KMS-11 (cell line): Measurements from ENCODE around the gene NSD1.

Experiments used
- H2AFZ ChIP-seq: fragments of 200-600 bp; sonication (generic); 2 replicates; pipeline ENCODE4 v1.6.1; 2016; ENCODE audit warnings: antibody characterized with exemption, mixed run types, low read depth
- H3K27ac ChIP-seq: fragments of 200-600 bp; sonication (generic); 2 replicates; pipeline ENCODE4 v1.6.1; 2016; ENCODE audit warnings: mild to moderate bottlenecking, mixed run types
- H3K27me3 ChIP-seq: fragments of 200-600 bp; sonication (generic); 2 replicates; pipeline ENCODE4 v1.6.1; 2017; ENCODE audit warnings: mild to moderate bottlenecking, low read depth, mixed run types, moderate library complexity; ENCODE audit not compliant: insufficient read depth
- H3K36me3 ChIP-seq: fragments of 200-600 bp; sonication (generic); 2 replicates; pipeline ENCODE4 v1.6.1; 2017; ENCODE audit warnings: mild to moderate bottlenecking, mixed run types; ENCODE audit not compliant: insufficient read depth
- H3K4me1 ChIP-seq: fragments of 200-600 bp; sonication (generic); 2 replicates; pipeline ENCODE4 v1.6.1; 2016; ENCODE audit warnings: mild to moderate bottlenecking, low read depth, mixed run types; ENCODE audit not compliant: poor library complexity, severe bottlenecking
- H3K4me2 ChIP-seq: fragments of 200-600 bp; sonication (generic); 2 replicates; pipeline ENCODE4 v1.7.0; 2016; ENCODE audit warnings: mild to moderate bottlenecking, mixed run types
- H3K4me3 ChIP-seq: fragments of 200-600 bp; sonication (generic); IDR thresholded peaks from 2 replicates; pipeline ENCODE4 v1.6.1; 2017; ENCODE audit warnings: low read depth, low read length, mixed read lengths; ENCODE audit not compliant: insufficient read depth
- H3K79me2 ChIP-seq: fragments of 200-600 bp; sonication (generic); 2 replicates; pipeline ENCODE4 v1.6.1; 2016; ENCODE audit warnings: low read depth, mixed run types; ENCODE audit not compliant: insufficient read depth
- H3K9ac ChIP-seq: fragments of 200-600 bp; sonication (generic); 2 replicates; pipeline ENCODE4 v1.6.1; 2016; ENCODE audit warnings: mild to moderate bottlenecking, mixed run types
- H4K20me1 ChIP-seq: fragments of 200-600 bp; sonication (generic); 2 replicates; pipeline ENCODE4 v1.6.1; 2016; ENCODE audit warnings: mild to moderate bottlenecking, mixed run types; ENCODE audit not compliant: insufficient read depth
- CTCF ChIP-seq: fragments of 200-600 bp; sonication (generic); conservative IDR thresholded peaks from 2 replicates; pipeline ENCODE4 v1.6.1; 2017; ENCODE audit warnings: low read depth, mild to moderate bottlenecking, antibody characterized with exemption, low read length, moderate library complexity, mixed read lengths

The NSD1 gene

GRCh38 chr5:177131352-177132135 is 2.0 kb upstream of the NSD1 start:
- no peak for TF ChIP-seq CTCF
- H3K4me1 ChIP-seq: peaks cover 17% of the 10 kb centered on the region
- H3K9ac ChIP-seq: no peak overlapping the region

GRCh38 chr5:177132136-177133095 is 1.2 kb upstream of the NSD1 start:
- Histone ChIP-seq H3K4me3 (no peak overlapping the region), H3K4me2 (no peak overlapping the region), H3K9ac (no peak overlapping the region), H3K79me2 (peaks cover 10% of the 10 kb centered on the region; the same call in 1 of the 2 replicates), H3K27me3 (no peaks in the 10 kb centered on the region), H4K20me1 (no peaks in the 10 kb centered on the region), H2AFZ (peak overlapping the region; percentile 14; the same call in 1 of the 2 replicates), H3K4me1 (peaks cover 25% of the 10 kb centered on the region), H3K36me3 (no peaks in the 10 kb centered on the region), H3K27ac (no peak overlapping the region)
- no peak for TF ChIP-seq CTCF

More at GRCh38 chr5:177131352-177132135, 2.0 kb upstream of the NSD1 start:
- H2AFZ ChIP-seq: no peak overlapping the region
- H3K4me2 ChIP-seq: no peak overlapping the region
- no peaks in the 10 kb centered on the region for H3K36me3 ChIP-seq
- H3K4me3 ChIP-seq: no peak overlapping the region
- no peaks in the 10 kb centered on the region for H3K27me3 ChIP-seq
- no peaks in the 10 kb centered on the region for H4K20me1 ChIP-seq
- H3K79me2 ChIP-seq: peaks cover 1% of the 10 kb centered on the region; the same call in 1 of the 2 replicates
- H3K27ac ChIP-seq: no peak overlapping the region

GRCh38 chr5:177133853-177134696 is 502 bp downstream of the NSD1 start:
- peak overlapping the region; percentile 91 for H3K4me2 ChIP-seq
- no peaks in the 10 kb centered on the region for H3K27me3 ChIP-seq
- peak overlapping the region; percentile 92 for H3K9ac ChIP-seq
- peak overlapping the region; percentile 48 for H3K27ac ChIP-seq
- TF ChIP-seq CTCF: no peak
- H3K4me3 ChIP-seq: no peak overlapping the region
- H2AFZ ChIP-seq: peak overlapping the region; percentile 67
- peaks cover 19% of the 10 kb centered on the region; the same call in 1 of the 2 replicates for H3K79me2 ChIP-seq
- H3K4me1 ChIP-seq: peaks cover 26% of the 10 kb centered on the region
- H3K36me3 ChIP-seq: no peaks in the 10 kb centered on the region
- no peaks in the 10 kb centered on the region for H4K20me1 ChIP-seq

DNA sequence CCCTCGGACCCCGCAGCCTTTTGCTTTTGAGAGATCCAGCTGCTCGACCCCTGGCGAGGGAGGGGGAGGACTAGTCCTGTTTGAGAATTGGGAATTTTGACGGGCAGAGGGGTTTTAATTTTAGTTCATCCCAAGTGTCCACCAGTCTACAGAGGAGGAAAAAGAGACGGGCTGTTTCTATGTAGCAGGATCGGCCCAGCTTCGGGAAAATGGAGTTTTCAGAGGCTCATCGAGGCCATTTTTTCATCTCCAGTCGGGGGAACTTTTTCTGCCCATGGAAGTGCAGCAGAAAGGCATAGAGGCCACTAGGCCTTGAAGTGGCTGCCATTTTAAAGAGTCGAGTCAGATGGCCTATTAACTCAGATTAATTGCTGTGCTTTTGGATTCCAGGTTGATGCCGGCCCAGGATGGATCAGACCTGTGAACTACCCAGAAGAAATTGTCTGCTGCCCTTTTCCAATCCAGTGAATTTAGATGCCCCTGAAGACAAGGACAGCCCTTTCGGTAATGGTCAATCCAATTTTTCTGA is 1.2 kb downstream of the NSD1 start:
- Histone ChIP-seq H3K4me3 (no peak overlapping the region), H3K79me2 (peaks cover 19% of the 10 kb centered on the region; the same call in 1 of the 2 replicates), H4K20me1 (no peaks in the 10 kb centered on the region), H3K4me2 (peak overlapping the region; percentile 91), H2AFZ (peak overlapping the region; percentile 67), H3K36me3 (no peaks in the 10 kb centered on the region), H3K9ac (peak overlapping the region; percentile 92), H3K4me1 (peaks cover 26% of the 10 kb centered on the region), H3K27ac (peak overlapping the region; percentile 48), H3K27me3 (no peaks in the 10 kb centered on the region)
- TF ChIP-seq CTCF: no peak
